HepG2 (cell line): Measurements from ENCODE around the gene PTGIS. TPM values are rescaled to one million over a fixed set of nuclear protein-coding genes. Genes with fewer than 3 reads are reported as not detected.

ENCODE experiments used
- AKAP8 ChIP-seq: sonication (generic); formaldehyde crosslinking; IDR thresholded peaks from 2 replicates; pipeline ENCODE4 v1.5.1; 2020; ENCODE audit warnings: mild to moderate bottlenecking, missing genetic modification reagents
- DPF2 ChIP-seq: sonication (generic); formaldehyde crosslinking; IDR thresholded peaks from 2 replicates; pipeline ENCODE4 v1.4.0; 2020; ENCODE audit warnings: mild to moderate bottlenecking, low read depth, missing genetic modification reagents, borderline replicate concordance
- TFDP1 ChIP-seq: IDR thresholded peaks from 2 replicates; pipeline ENCODE4 v1.6.1; 2016; ENCODE audit warnings: missing compliant biosample characterization, missing genetic modification reagents, borderline replicate concordance
- XRCC5 ChIP-seq: fragments of 200-400 bp; formaldehyde crosslinking; optimal IDR thresholded peaks from 2 replicates; pipeline ENCODE3; 2017; ENCODE audit warnings: mild to moderate bottlenecking, low read length
- ZFY ChIP-seq: sonication (generic); formaldehyde crosslinking; IDR thresholded peaks from 2 replicates; pipeline ENCODE4 v1.4.0; 2020; ENCODE audit warnings: missing genetic modification reagents
- ZNF142 ChIP-seq: sonication (generic); formaldehyde crosslinking; IDR thresholded peaks from 2 replicates; pipeline ENCODE4 v1.4.0; 2020; ENCODE audit warnings: missing genetic modification reagents
- ZNF775 ChIP-seq: sonication (generic); formaldehyde crosslinking; IDR thresholded peaks from 2 replicates; pipeline ENCODE4 v1.4.0; 2020; ENCODE audit warnings: missing genetic modification reagents, mild to moderate bottlenecking, moderate library complexity, borderline replicate concordance
- ZNF790 ChIP-seq: sonication (generic); formaldehyde crosslinking; IDR thresholded peaks from 2 replicates; pipeline ENCODE4 v1.8.0; 2022; ENCODE audit warnings: missing genetic modification reagents, mild to moderate bottlenecking, borderline replicate concordance
- polyA plus RNA-seq, 8 experiments: library from polyadenylated mRNA; depleted of rRNA in 3 of 8; stranded (reverse) in 7 of 8; unstranded in 1 of 8; fragments of >200 nt; fragmentation: Illumina TruSeq in 4 of 8; extraction: Trizol in 4 of 8; gene quantifications; 2 replicates each; pipeline versions ENCODE4 v1.2.1 to v1.2.3, GENCODE V29; 2011 to 2016; ENCODE audit warnings: low read depth in 4 of 8, missing spikeins in 1 of 8, mixed read lengths in 1 of 8; ENCODE audit not compliant: insufficient read depth in 1 of 8
- total RNA-seq, 5 experiments: library from RNA; depleted of rRNA; stranded (reverse); fragments of >200 nt; fragmentation: Illumina TruSeq; extraction: Trizol; gene quantifications; 2 replicates each; pipeline ENCODE4 v1.2.3, GENCODE V29; 2016; ENCODE audit warnings: low read depth in 1 of 5
- TF ChIP-seq, protein P1 (sequence below): sonication (generic); formaldehyde crosslinking; IDR thresholded peaks from 2 replicates; pipeline ENCODE4; 2020; ENCODE audit warnings: missing genetic modification reagents, mild to moderate bottlenecking, borderline replicate concordance
- TF ChIP-seq, protein P2 (sequence below): sonication (generic); formaldehyde crosslinking; IDR thresholded peaks from 2 replicates; pipeline ENCODE4 v1.4.0; 2020; ENCODE audit warnings: missing genetic modification reagents
- TF ChIP-seq, protein P3 (sequence below): IDR thresholded peaks from 2 replicates; pipeline ENCODE4 v1.6.1; 2016; ENCODE audit warnings: missing biosample characterization, missing genetic modification reagents, low read depth

The PTGIS gene
- total and polyA plus RNA-seq, 2 of the 13 experiments (the other 11 are each of a cell fraction or from before 2014, with no cell fraction given): not detected

GRCh38 chr20:49610691-49611538, 43.0 kb upstream of the PTGIS start (continued):
- TF ChIP-seq, protein P1, sequence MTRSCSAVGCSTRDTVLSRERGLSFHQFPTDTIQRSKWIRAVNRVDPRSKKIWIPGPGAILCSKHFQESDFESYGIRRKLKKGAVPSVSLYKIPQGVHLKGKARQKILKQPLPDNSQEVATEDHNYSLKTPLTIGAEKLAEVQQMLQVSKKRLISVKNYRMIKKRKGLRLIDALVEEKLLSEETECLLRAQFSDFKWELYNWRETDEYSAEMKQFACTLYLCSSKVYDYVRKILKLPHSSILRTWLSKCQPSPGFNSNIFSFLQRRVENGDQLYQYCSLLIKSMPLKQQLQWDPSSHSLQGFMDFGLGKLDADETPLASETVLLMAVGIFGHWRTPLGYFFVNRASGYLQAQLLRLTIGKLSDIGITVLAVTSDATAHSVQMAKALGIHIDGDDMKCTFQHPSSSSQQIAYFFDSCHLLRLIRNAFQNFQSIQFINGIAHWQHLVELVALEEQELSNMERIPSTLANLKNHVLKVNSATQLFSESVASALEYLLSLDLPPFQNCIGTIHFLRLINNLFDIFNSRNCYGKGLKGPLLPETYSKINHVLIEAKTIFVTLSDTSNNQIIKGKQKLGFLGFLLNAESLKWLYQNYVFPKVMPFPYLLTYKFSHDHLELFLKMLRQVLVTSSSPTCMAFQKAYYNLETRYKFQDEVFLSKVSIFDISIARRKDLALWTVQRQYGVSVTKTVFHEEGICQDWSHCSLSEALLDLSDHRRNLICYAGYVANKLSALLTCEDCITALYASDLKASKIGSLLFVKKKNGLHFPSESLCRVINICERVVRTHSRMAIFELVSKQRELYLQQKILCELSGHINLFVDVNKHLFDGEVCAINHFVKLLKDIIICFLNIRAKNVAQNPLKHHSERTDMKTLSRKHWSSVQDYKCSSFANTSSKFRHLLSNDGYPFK (CRISPR knock-in tag): peak; percentile 91
- TF ChIP-seq, protein P2, sequence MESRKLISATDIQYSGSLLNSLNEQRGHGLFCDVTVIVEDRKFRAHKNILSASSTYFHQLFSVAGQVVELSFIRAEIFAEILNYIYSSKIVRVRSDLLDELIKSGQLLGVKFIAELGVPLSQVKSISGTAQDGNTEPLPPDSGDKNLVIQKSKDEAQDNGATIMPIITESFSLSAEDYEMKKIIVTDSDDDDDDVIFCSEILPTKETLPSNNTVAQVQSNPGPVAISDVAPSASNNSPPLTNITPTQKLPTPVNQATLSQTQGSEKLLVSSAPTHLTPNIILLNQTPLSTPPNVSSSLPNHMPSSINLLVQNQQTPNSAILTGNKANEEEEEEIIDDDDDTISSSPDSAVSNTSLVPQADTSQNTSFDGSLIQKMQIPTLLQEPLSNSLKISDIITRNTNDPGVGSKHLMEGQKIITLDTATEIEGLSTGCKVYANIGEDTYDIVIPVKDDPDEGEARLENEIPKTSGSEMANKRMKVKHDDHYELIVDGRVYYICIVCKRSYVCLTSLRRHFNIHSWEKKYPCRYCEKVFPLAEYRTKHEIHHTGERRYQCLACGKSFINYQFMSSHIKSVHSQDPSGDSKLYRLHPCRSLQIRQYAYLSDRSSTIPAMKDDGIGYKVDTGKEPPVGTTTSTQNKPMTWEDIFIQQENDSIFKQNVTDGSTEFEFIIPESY (CRISPR knock-in tag): peak; percentile 13; the same call in 1 of the 2 replicates
- peak; percentile 64 for TF ChIP-seq XRCC5
- no peak for TF ChIP-seq ZNF790 (CRISPR knock-in tag)
- TF ChIP-seq TFDP1 (CRISPR knock-in tag): peak; percentile 62
- TF ChIP-seq AKAP8 (CRISPR knock-in tag): peak; percentile 89; the same call in 1 of the 2 replicates
- peak; percentile 54 for TF ChIP-seq DPF2 (CRISPR knock-in tag)
- peak; percentile 66 for TF ChIP-seq ZFY
- TF ChIP-seq ZNF775 (CRISPR knock-in tag): 0 out of 2 replicates have a peak, but pooled peaks have one; percentile 37
- TF ChIP-seq ZNF142 (CRISPR knock-in tag): peak; percentile 87; the same call in 1 of the 2 replicates
- TF ChIP-seq, protein P3, sequence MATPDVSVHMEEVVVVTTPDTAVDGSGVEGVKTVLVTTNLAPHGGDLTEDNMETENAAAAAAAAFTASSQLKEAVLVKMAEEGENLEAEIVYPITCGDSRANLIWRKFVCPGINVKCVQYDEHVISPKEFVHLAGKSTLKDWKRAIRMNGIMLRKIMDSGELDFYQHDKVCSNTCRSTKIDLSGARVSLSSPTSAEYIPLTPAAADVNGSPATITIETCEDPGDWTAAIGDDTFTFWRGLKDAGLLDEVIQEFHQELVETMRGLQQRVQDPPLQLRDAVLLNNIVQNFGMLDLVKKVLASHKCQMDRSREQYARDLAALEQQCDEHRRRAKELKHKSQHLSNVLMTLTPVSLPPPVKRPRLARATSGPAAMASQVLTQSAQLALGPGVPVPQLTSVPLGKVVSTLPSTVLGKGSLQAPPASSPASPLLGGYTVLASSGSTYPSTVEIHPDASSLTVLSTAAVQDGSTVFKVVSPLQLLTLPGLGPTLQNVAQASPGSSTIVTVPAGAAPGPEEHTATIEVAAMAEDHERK: no peak
